Body of pancreas (tissue), 4 donors: ENCODE measurements around the gene DSCAM.

ENCODE experiments used
- POLR2A ChIP-seq, 3 donors: fragments of 450-650 bp; IDR thresholded peaks; one replicate each; pipeline ENCODE4 v1.6.1; 2016; ENCODE audit warnings: antibody characterized with exemption in 3 of 3, mild to moderate bottlenecking in 2 of 3
- TF ChIP-seq, protein P1 (sequence below), 7 experiments: fragments of 450-650 bp in 4 of 7; fragments of 200-600 bp in 3 of 7; sonication (generic) in 3 of 7; IDR thresholded peaks; one replicate each; pipeline ENCODE4 v1.5.1; 2016 to 2019; ENCODE audit warnings: antibody characterized with exemption in 7 of 7

DNA sequence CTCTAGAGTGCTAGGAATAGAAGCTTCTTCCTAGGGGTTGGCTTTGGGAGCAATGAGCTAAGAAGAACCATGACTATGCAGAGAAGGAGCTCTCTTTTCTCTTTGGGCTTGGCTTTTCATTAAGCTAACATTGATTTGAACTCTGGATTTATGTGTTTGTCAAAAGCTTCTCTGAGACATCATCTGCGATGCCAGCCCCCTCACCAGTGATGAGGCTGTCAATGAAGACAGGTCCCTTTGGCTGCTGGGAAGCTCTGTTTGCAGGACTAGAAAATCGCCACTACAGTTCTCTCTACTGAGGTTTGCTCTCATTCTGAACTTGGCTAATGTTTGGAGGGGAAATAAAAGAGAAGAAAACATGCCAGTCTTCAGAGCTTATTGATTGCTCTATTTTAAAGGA is 794.7 kb downstream of the DSCAM start:
- no peak for TF ChIP-seq POLR2A (IDR thresholded peaks at IDR 0.05)
- TF ChIP-seq, protein P1, sequence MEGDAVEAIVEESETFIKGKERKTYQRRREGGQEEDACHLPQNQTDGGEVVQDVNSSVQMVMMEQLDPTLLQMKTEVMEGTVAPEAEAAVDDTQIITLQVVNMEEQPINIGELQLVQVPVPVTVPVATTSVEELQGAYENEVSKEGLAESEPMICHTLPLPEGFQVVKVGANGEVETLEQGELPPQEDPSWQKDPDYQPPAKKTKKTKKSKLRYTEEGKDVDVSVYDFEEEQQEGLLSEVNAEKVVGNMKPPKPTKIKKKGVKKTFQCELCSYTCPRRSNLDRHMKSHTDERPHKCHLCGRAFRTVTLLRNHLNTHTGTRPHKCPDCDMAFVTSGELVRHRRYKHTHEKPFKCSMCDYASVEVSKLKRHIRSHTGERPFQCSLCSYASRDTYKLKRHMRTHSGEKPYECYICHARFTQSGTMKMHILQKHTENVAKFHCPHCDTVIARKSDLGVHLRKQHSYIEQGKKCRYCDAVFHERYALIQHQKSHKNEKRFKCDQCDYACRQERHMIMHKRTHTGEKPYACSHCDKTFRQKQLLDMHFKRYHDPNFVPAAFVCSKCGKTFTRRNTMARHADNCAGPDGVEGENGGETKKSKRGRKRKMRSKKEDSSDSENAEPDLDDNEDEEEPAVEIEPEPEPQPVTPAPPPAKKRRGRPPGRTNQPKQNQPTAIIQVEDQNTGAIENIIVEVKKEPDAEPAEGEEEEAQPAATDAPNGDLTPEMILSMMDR (IDR thresholded peaks at IDR 0.05) = no peak
